GM18951 (cell line): ENCODE measurements around the gene DGKH.
"Not testable (repeated sequence)": the region's sequence is repeated elsewhere in the genome, so short reads cannot be mapped to it uniquely, and the experiment has no call there.

Experiments used
- POLR2A ChIP-seq: IDR thresholded peaks from 4 replicates; pipeline ENCODE4 v1.6.1; 2011; ENCODE audit warnings: mild to moderate bottlenecking; ENCODE audit not compliant: insufficient read length, insufficient read depth; ENCODE audit errors: extremely low read depth
- in situ Hi-C: fragments of 300-500 bp; cut with MboI; formaldehyde crosslinking; loops from one replicate; pipeline ENCODE4 v1.12.0; 2022; ENCODE audit warnings: low sequenced_read_pairs, mixed read lengths, inconsistent platforms; ENCODE audit not compliant: unreplicated experiment

Gene DGKH

DNA sequence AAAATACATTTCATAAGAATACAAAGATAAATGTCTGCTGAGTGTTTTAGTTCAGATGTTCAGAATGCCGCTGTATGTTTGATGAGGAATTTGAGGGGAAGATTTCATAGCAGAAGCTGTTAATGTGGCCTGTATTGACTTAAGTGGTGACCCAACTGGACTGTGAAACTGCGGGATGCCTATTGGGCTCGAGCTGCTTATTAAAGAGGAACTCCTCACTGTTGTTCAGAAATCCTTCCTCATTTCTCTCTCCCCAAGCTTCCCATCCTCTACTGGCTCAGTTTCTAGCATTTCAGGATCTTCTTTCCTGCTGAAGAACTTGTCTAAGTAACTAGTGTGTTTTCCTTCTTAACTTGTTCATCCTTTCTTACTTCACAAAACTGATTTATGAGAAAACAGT lies 20.4 kb downstream of the DGKH start:
- no peak for TF ChIP-seq POLR2A
- in situ Hi-C loops: no loop called here

DNA sequence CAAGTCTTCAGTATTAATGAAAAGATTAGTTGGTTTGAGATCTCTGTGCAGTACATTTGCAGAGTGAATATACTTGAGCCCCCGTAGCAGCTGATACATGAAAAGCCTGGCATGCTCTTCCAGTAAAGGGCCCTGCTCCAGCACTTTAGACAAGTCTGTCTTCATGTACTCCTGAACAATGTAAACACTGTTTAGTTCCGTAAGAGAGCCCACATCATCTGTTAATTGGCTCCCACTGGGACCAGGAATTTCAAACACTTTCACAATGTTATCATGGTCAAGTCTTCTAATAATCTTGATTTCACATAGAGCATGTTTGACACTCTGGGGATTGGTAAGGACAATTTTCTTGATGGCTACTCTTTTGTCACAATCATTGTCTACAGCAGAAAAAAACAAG lies 22.2 kb downstream of the DGKH start:
- in situ Hi-C loops: not testable (repeated sequence)

DNA sequence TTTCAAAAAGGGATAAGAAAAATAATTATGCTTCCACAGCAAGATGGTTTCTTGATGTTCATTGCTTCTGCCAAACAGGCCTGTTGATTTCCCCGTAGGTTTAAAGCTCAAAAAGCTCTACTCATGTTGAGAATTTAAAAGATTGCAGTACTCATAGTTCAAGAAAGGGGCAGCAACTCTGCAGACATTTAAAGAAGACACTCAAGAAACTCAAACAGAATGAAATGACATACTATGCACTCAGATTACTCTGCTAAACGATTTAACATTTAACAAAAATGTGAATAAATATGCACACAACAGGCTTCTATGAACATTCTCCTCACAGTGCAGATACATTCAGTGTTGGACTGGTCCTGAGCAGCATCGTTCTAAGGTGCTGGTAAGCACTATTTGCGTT lies 22.7 kb downstream of the DGKH start:
- in situ Hi-C loops: not testable (repeated sequence)

DNA sequence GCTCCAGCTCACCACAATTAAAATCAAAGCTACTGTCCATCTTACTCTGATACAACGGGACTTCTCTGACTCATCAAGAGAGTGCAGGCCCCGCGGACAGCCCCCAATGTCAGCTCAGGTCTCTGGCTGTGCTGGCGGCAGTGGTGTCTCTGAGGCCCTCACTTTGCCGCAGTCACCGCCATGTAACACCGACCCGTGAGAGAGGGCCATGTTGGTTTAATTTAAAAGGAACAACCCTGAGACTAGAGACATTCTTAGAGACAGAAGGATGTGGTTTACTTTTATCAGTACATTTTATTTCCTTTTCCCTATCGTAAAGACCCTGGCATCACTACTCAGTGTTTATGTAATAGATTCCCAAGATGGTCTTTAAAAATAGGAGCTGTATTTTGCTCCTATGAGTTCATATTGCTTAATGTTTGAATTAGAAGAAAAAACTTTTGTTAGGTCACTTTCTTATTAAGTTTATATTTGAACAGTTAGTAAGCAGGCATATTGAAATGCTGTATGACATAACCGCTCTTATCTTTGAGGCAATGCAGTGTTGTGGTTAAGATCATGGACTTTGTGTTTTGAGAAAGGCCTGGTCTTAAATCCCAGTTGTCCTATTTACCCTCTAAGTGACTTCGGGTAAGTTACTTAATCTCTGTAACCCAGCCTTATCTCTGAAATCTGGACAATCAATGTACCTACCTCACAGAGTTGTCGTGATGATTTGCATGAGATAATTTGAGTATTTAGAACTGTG lies 23.4 kb downstream of the DGKH start:
- in situ Hi-C loops: no loop called here
- no peak for TF ChIP-seq POLR2A

DNA sequence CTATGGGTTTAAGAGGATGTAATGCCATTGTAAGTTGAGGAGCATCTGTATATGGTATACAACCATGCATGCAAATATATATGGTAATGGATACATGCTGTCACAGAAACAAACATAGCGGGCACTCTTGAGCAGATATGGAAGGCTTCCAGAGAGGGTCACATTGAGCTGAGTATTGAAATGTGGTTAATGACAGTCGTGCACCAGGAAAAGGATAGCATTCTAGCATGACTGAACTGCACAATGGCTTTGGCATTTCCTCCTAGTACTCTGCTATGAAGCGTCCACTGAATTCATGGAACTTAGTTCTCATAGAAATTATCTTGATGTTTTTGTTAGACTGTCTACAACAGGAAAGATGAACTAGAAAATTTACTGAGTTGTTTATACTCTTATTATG lies 25.2 kb downstream of the DGKH start:
- in situ Hi-C loops: no loop called here
- no peak for TF ChIP-seq POLR2A

DNA sequence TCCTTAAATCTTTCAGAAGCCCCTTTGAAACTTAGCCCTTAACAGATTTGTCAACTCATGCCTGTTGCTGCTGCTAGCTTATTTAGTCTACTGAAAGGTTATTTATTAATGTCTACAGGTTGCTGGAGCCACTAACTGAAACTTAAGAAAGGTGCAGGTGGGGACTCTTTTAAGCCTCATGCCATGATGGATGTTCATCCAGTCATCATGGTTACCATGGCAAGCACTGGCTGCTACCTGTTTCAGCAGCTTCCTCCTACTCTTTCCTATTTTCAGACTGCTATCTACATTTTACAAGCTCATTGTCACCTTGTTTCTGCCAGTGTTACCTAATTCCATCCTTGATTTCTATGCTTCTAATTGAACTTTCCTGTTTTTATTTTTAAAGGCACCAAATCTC lies 27.1 kb downstream of the DGKH start:
- no peak for TF ChIP-seq POLR2A
- in situ Hi-C loops: no loop called here

DNA sequence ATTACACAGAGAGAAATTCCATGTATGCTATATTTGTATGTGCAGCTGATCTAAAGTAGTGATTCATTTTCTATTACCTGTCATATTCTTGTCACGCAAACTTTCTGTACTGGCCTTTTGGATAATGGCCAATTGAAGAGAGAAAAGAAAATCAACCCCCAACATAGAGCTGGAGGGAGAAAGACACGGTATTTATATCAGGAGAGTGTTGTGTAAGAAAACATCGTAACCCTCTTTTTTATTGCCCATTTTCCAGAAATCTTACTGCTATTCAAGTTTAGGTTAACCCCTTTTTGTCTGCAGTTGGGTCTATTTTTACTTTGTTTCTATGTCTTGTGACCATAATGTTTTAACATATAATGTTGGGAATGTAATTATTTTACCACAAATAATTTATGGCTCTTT lies 27.9 kb downstream of the DGKH start:
- in situ Hi-C loops: no loop called here
- no peak for TF ChIP-seq POLR2A

DNA sequence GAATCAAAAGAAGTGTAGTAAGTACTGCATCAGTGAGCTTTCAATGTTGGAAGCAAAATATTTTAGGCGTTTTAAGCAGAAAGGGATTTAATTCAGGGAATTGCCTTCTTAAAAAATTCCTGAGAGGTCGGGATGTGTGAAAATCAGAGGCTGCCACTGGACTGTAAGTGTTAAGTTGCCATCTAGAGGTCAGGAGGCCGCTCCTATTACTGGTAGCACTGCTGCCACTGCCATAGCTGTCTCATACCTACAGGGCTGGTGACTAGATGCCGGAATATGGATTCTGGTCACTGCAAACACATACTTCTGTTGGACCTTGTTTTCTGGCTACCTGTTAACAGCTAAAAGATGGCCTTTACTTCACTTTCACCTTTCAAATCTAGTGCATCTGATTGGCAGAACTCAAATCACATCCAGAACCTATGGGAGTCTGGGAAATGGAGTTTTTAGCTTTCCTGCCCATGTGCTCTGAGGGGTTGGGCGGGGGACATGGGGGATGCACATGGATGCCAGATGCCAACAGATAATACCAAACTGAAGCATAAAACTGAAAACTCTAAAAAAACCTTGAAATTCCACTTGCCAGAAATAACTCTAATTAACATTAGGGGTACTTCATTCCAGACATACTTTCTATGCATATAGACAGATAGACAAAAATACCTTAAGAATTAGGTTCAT lies 29.8 kb downstream of the DGKH start:
- in situ Hi-C loops: no loop called here
- TF ChIP-seq POLR2A: no peak

DNA sequence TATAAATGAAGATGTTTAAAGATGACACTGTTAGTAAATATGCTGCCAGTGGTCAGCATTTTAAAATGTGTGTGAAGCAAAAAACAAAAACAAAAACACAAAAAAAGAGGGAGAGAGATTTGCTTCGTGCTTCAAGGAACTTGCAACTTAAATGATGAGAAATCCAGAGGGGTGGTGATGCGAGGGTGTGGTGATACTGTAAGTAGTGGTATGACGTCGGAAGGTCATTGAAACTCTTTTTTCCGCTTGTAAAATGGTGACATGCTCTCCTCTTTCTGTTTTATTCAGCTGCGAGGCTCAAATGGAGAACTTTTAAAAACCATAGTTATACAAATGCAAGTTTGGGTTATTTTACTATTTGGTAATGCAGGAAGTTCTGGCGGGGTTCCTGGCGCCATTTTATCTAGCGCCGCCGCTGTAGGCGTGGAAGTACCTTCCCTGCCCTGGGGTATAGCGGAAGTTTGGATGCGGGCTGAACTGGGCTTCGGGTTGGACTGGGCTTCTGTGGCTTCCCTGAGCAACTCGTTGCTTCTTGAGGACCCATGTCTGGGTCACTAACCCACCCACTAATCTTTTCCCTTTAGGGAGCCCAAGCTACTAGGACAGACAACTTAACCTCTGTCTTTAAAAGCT lies 34.8 kb downstream of the DGKH start:
- in situ Hi-C loops: no loop called here
- TF ChIP-seq POLR2A: no peak

DNA sequence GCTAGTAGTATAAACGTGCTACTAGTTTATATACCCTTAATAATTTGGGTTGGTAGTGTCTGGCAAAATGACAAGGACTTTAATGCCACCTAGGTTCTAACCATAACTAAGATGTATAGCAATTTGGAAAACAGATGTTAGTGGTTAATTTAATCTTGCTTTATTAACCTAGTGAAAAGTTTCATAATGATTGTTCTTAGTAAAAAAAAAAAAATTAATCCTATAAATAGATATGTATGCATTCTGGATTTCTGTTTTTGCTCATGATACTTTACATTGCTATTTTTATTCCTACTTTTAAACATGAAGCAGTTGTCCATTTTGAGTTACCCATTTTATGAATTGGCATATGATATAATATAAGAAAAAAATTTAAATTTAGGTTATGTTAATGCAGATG lies 36.3 kb downstream of the DGKH start:
- no peak for TF ChIP-seq POLR2A
- in situ Hi-C loops: no loop called here

DNA sequence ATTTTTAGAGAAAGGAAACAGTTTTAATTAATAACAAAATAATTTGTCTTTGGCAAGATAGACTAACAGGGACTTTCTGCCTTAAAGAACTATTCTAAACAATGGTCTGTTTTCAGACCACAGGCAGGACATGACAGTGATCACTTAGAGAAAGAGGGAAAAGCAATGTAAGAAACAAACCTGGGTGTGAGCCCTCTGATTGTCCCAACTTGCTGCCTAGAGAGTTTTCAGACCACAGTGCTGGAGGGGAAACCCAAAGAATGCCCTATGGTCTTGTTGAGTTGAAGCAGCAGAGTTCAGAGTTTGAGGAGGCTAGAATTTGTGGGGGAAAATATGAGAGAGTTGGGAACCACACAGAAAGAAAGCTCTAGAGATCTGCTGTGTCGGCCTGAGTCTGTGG lies 38.1 kb downstream of the DGKH start:
- TF ChIP-seq POLR2A: no peak
- in situ Hi-C loops: no loop called here

DNA sequence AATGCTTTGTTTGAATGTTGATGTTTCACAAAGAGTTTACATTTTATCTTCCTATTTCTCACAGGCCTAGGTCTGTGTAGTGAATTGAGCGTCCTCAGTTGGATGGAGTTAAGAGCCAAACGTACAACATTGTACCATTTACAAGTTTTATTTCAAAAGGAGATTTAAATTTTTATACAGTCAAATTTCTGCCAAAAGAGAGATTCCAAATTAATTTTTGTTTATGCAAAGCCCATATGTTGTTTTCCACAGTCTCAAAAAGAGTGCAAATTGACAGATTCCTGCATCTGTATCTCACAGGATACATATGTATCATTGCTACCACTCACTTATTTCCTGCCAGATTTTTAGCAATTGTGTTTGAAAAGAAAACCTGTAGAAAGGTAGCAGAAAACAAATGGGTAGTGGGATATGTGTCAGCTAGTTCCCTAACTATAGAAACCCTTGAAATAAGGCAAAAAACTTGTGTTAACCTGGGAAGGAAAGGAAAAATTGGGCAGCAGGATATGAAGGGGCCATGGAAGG lies 46.1 kb downstream of the DGKH start:
- no peak for TF ChIP-seq POLR2A
- in situ Hi-C loops: no loop called here

DNA sequence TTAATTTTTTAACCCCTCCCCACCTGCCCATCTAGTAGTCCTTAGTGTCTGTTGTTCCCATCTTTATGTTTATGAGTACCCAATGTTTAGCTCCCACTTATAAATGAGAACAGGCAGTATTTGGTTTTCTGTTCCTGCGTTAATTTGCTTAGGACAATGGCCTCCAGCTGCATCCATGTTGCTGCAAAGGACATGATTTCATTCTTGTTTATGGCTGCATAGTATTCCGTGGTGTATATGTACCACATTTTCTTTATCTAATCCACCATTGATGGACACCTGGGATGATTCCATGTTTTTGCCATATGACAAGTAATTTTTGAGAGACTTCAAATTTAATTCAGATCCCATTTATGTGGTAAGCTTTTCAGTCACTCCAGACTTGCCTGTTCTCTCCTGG lies 47.8 kb downstream of the DGKH start:
- in situ Hi-C loops: not testable (repeated sequence)
